ENCODE measurements around the gene RUNX3. TPM values are rescaled to one million over a fixed set of nuclear protein-coding genes. Genes with fewer than 3 reads are reported as not detected.

RUNX3 gene
- total and polyA plus RNA-seq, 2 of the 8 experiments (the other 6 are each of a cell fraction or from before 2014, with no cell fraction given), result 0.62 to 0.82 TPM

DNA sequence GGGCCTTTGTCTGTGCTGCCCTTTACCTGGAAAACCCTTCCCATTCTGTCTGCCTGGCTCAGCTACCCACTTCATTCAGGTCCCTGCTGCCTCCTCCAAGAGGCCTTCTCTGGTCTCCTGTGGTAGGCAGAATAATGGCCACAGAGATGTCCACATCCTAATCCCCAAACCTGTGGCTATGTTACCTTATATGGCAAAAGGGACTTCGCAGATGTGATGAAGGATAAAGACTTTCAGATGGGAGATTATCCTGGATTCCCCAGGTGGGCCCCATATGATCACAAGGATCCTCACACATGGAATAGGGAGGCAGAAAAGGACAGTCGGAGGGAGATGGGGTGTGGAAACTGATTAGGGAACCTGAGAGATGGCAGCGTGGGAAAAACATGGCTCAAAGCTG is 14.2 kb upstream of the RUNX3 start:
- H3K79me2 ChIP-seq (ENCODE audit: control insufficient read depth in 1 of 2, insufficient read depth in 2 of 2, low read length in 2 of 2), result no peaks in the 10 kb centered on the region
- no peak overlapping the region for H2BK120ac ChIP-seq (replicated peaks; ENCODE audit: low read depth, low read length)
- no peaks in the 10 kb centered on the region for H3K9me3 ChIP-seq (ENCODE audit: insufficient read depth in 2 of 2, low read depth in 1 of 2, low read length in 1 of 2)
- peak; percentile 67 for TF ChIP-seq SRF (IDR thresholded peaks at IDR 0.05; ENCODE audit: low read depth, low read length)
- TF ChIP-seq CHD2 (IDR thresholded peaks at IDR 0.05; ENCODE audit: low read length), result no peak
- TF ChIP-seq MAFK (IDR thresholded peaks at IDR 0.05; ENCODE audit: low read depth, low read length), result no peak
- no peak overlapping the region for H2BK15ac ChIP-seq (ENCODE audit: low read length)
- H3K9ac ChIP-seq (replicated peaks in 1 of 4; ENCODE audit: extremely low read depth in 1 of 4, low read depth in 3 of 4, low read length in 3 of 4), result no peak overlapping the region
- H4K20me1 ChIP-seq (replicated peaks in 1 of 2; ENCODE audit: control insufficient read depth in 1 of 2, insufficient read depth in 2 of 2, low read length in 2 of 2), result no peaks in the 10 kb centered on the region
- no peaks in the 10 kb centered on the region for H3K79me1 ChIP-seq (ENCODE audit: low read depth, low read length)
- no peak for FAIRE-seq
- no peak overlapping the region for H3K14ac ChIP-seq (ENCODE audit: insufficient read length)
- no peak overlapping the region for H3K4me2 ChIP-seq (ENCODE audit: insufficient read depth in 1 of 2, low read depth in 2 of 2, low read length in 2 of 2)
- H2BK20ac ChIP-seq (ENCODE audit: low read length), result no peak overlapping the region
- H3K36me3 ChIP-seq (ENCODE audit: control insufficient read depth in 2 of 4, insufficient read depth in 4 of 4, low read length in 3 of 4), result no peaks in the 10 kb centered on the region
- no peak overlapping the region for H3K18ac ChIP-seq (ENCODE audit: extremely low read depth, low read length)
- ChIA-PET CTCF (ENCODE audit: partially characterized antibody) (interaction anchor here (1.3 to 1.7 kb wide), 3 partner anchors 12 to 93 kb away, joined by 3 to 6 read pairs (median 3); no protein-coding TSS in a partner anchor), POLR2A (ENCODE audit: partially characterized antibody) (no interaction called here)
- 91% methylated on average over 3 of the region's 3 CpGs; no CpG with 5 or more reads in 1 of the 2 experiments for WGBS, 2 experiments (ENCODE audit: extremely low coverage in 1 of 2, insufficient coverage in 1 of 2, insufficient read length in 1 of 2, insufficient replicate concordance in 2 of 2, low coverage in 1 of 2, low lambda C conversion rate in 2 of 2, missing lambda C conversion rate in 1 of 2)
- no peak overlapping the region for H4K8ac ChIP-seq (ENCODE audit: extremely low read depth, insufficient read depth, low read length)
- peaks cover 0 to 3% (median 1%) of the 10 kb centered on the region in 4 experiments; a peak in 1 of 7 replicates for H3K4me1 ChIP-seq (replicated peaks in 1 of 4; ENCODE audit: control insufficient read depth in 3 of 4, insufficient read depth in 4 of 4, low read length in 3 of 4)
- H3K4ac ChIP-seq (replicated peaks; ENCODE audit: insufficient read length, low read depth, low read length), result no peak overlapping the region
- H3K23me2 ChIP-seq (ENCODE audit: low read depth, low read length), result no peaks in the 10 kb centered on the region
- no peak overlapping the region for H2AK5ac ChIP-seq (ENCODE audit: low read depth, low read length)
- H2AFZ ChIP-seq (ENCODE audit: low read length), result no peak overlapping the region
- H3K27me3 ChIP-seq (replicated peaks in 1 of 4; ENCODE audit: control insufficient read depth in 3 of 4, extremely low read depth in 1 of 4, insufficient read depth in 3 of 4, low read length in 3 of 4), result no peaks in the 10 kb centered on the region
- no peak overlapping the region for H4K91ac ChIP-seq (replicated peaks; ENCODE audit: insufficient read length, low read length)
- no peak overlapping the region for H3K27ac ChIP-seq (ENCODE audit: low read depth, low read length)
- no peak overlapping the region for H3K4me3 ChIP-seq (ENCODE audit: extremely low read depth in 1 of 4, insufficient read depth in 2 of 4, low read depth in 3 of 4, low read length in 4 of 4)
- no peak overlapping the region for H3K56ac ChIP-seq (replicated peaks; ENCODE audit: insufficient read length, low read depth, low read length)
- H4K5ac ChIP-seq (ENCODE audit: insufficient read length, low read depth, low read length), result no peak overlapping the region
- no peak overlapping the region for H3K23ac ChIP-seq (ENCODE audit: insufficient read length)
- DNase-seq (ENCODE audit: low read depth in 1 of 2, low spot score in 2 of 2), result no peak
- H2BK5ac ChIP-seq (ENCODE audit: low read depth, low read length), result no peak overlapping the region
- H2BK12ac ChIP-seq (ENCODE audit: low read depth, low read length), result no peak overlapping the region

Data from H1 (cell line).